ENCODE measurements around the gene SMIM28.

GRCh38 chr6:138371720-138372119, 6.0 kb upstream of the SMIM28 start:
- TF ChIP-seq ZC3H10 (CRISPR knock-in tag; IDR thresholded peaks at IDR 0.05) (no peak), CSRNP3 (CRISPR knock-in tag; IDR thresholded peaks at IDR 0.05) (peak; percentile 57; the same call in 1 of the 2 replicates), ZNF8 (CRISPR knock-in tag; IDR thresholded peaks at IDR 0.05) (no peak; the same call in 1 of the 2 replicates), SNAI2 (CRISPR knock-in tag; IDR thresholded peaks at IDR 0.05) (0 out of 2 replicates have a peak, but pooled peaks have one; percentile 31), PATZ1 (CRISPR knock-in tag; IDR thresholded peaks at IDR 0.05; ENCODE audit: borderline replicate concordance) (0 out of 2 replicates have a peak, but pooled peaks have one; percentile 44), ZNF565 (CRISPR knock-in tag; conservative IDR thresholded peaks at IDR 0.05; ENCODE audit: low read depth) (no peak), ESRRG (CRISPR knock-in tag; IDR thresholded peaks at IDR 0.05) (0 out of 2 replicates have a peak, but pooled peaks have one; percentile 47), TCF4 (CRISPR knock-in tag; IDR thresholded peaks at IDR 0.05; ENCODE audit: borderline replicate concordance) (peak; percentile 94), BACH2 (CRISPR knock-in tag; IDR thresholded peaks at IDR 0.05; ENCODE audit: borderline replicate concordance) (no peak), CSDC2 (CRISPR knock-in tag; IDR thresholded peaks at IDR 0.05) (no peak), ZFP30 (CRISPR knock-in tag; IDR thresholded peaks at IDR 0.05) (no peak), OSR1 (CRISPR knock-in tag; IDR thresholded peaks at IDR 0.05) (no peak), POU6F1 (CRISPR knock-in tag; IDR thresholded peaks at IDR 0.05; ENCODE audit: borderline replicate concordance, low read depth) (no peak)
